Gastroesophageal sphincter (tissue), 3 donors: ENCODE measurements around the gene WDR64.

Experiments used
- CTCF ChIP-seq, 4 experiments: fragments of 200-600 bp in 2 of 4; fragments of 450-650 bp in 2 of 4; sonication (generic) in 1 of 4; IDR thresholded peaks; one replicate each; pipeline ENCODE4 v1.5.1; 2017 to 2019; ENCODE audit warnings: antibody characterized with exemption in 4 of 4, mild to moderate bottlenecking in 2 of 4, moderate library complexity in 2 of 4
- EP300 ChIP-seq: sonication (generic); formaldehyde crosslinking; IDR thresholded peaks from one replicate; pipeline ENCODE4 v1.6.1; 2017; ENCODE audit warnings: antibody characterized with exemption, mild to moderate bottlenecking
- POLR2A ChIP-seq, 2 donors: fragments of 450-650 bp; IDR thresholded peaks; one replicate each; pipeline ENCODE4 v1.6.1; 2017; ENCODE audit warnings: antibody characterized with exemption in 2 of 2, mild to moderate bottlenecking in 2 of 2, moderate library complexity in 1 of 2
- POLR2AphosphoS5 ChIP-seq: sonication (generic); formaldehyde crosslinking; IDR thresholded peaks from one replicate; pipeline ENCODE4 v1.6.1; 2017; ENCODE audit warnings: antibody characterized with exemption

GRCh38 chr1:241847796-241848685 lies 196.0 kb downstream of the WDR64 start, which contains the start of gene EXO1:
- peak; percentile 46 for TF ChIP-seq POLR2AphosphoS5
- peak in 1 of 4 experiments; percentile 59 for TF ChIP-seq CTCF (IDR thresholded peaks at IDR 0.05)
- TF ChIP-seq POLR2A (IDR thresholded peaks at IDR 0.05) = no peak
- no peak for TF ChIP-seq EP300
